Activated CD8-positive, alpha-beta memory T cell treated with anti-CD3 and anti-CD28 coated beads for 1 hour (primary cell): Measurements from ENCODE around the gene AKT1.
A peak's percentile ranks its signal among the peaks of the same experiment; 100 is the strongest.
"Not testable (repeated sequence)": the region's sequence is repeated elsewhere in the genome, so short reads cannot be mapped to it uniquely, and the experiment has no call there.

Source experiments
- DNase-seq, 2 donors: peaks; one replicate each; pipeline ENCODE4 v3.0.0-alpha.2; 2020; ENCODE audit warnings: low read depth in 1 of 2; ENCODE audit errors: extremely low read depth in 1 of 2

The AKT1 gene

DNA sequence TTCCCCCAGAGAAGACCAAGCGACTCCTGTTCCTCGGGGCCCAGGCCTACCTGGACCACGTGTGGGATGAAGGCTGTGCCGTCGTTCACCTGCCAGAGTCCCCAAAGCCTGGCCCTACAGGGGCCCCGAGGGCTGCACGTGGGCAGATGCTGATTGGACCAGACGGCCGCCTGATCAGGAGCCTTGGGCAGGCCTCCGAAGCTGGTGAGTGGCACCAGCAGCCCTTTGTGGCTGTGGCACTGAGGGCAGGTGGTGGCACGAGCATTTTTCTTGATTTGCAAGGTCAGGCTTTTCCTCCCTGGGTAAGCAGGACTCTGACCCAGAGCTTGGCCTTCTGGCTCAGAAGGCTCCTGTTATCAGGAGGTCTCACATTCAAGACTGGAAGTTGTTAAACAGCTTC, 39.9 kb downstream of the AKT1 start:
- DNase-seq: no peak

GRCh38 chr14:104754213-104754851, 41.2 kb downstream of the AKT1 start:
- DNase-seq: no peak

- no peak for DNase-seq
These were observed 41.9 kb downstream of the AKT1 start for GRCh38 chr14:104753528-104754212.

DNA sequence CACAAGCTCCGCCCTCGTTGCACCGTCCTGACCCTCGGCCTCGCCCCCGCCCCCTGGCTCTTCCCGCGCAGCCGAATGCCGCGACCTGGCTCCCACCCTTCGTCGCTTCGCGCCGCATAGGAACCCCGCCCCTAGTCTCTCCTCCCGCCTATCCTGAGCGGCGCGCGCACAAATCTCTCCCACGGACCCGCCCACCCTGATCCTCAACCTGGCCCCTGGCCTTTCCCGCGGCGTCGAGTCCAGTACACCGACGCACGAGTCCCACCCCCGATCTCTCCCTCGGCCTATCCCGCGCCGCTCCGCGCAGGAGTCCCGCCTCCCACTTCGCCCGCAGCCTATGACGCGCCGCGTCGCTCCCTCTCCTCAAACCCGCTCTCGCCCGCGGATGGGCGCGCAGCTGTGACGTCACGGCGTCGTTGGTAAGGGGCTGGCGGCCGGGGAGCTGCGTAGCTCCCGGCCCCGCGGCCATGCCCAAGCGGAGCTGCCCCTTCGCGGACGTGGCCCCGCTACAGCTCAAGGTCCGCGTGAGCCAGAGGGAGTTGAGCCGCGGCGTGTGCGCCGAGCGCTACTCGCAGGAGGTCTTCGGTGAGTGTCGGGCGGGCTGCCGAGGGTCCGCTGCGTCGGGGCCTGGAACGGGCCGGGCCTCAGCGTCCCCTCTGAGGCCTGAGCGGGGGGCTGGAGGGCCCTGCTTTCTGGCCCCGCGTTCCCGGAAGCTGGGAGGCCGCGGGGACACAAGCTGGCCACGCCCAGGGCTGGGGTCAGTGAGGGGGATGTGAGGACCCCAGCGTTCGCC, 42.6 kb downstream of the AKT1 start, which contains the start of gene SIVA1:
SIVA1 (plus strand) TSS at position 413 of the 793 bp plus-strand sequence; CDS start at position 468, 55 bp downstream.
- peak; percentile 99 for DNase-seq

DNA sequence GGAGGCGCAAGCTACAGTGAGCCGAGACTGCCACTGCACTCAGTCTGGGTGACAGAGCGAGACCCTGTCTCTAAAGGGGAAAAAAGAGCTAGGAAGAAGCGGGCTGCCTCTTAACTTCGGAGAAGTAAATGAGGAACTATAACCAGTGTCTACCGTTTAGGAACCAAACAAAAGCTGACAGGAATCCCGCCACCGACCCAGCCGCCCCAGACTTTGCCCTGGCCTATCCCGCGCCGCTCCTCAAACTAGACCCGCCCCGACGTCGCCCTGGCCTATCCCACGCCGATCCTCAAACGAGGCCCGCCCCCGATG, 43.2 kb downstream of the AKT1 start:
- no peak for DNase-seq

GRCh38 chr14:104751539-104752422, 43.8 kb downstream of the AKT1 start:
- no peak for DNase-seq

DNA sequence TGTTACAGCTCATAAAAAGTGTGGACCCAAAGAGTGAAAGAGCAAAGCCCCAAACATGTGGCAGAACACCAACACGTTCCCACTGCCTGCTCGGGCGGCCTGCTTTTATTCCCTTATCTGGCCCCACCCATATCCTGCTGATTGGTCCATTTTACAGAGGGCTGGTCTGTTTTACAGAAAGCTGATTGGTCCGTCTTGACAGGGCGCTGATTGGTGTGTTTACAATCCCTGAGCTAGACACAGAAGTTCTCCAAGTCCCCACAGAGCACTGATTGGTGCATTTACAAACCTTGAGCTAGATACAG, 44.8 kb downstream of the AKT1 start:
- DNase-seq: not testable (repeated sequence)

DNA sequence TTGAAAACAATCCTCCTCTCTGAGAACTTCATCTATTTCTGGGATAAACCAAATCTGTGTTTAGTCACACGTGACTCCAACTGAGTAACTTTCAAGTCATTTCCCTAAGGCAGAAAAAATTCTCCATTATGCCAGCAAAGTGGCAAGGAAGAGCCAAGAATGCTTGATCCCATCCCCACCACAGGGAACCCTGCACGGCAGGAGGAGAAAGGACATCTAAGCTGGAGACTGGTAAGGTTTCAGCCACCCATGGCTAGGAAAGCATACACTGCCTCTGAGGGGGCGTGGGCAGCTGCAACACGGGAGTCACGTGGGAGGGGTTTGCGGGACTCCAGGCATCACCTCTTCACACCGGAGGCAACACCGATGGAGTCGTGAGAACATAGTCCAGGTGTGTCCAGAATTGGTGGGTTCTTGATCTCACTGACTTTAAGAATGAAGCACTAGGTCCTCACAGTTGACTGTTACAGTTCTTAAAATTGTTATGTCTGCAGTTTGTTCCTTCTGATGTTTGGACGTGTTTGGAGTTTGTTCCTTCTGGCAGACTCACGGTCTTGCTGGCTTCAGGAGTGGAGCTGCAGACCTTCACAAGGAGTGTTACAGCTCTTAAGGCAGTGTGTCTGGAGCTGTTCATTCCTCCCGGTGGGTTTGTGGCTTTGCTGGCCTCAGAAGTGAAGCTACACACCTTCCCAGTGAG, 45.3 kb downstream of the AKT1 start:
- no peak for DNase-seq

DNA sequence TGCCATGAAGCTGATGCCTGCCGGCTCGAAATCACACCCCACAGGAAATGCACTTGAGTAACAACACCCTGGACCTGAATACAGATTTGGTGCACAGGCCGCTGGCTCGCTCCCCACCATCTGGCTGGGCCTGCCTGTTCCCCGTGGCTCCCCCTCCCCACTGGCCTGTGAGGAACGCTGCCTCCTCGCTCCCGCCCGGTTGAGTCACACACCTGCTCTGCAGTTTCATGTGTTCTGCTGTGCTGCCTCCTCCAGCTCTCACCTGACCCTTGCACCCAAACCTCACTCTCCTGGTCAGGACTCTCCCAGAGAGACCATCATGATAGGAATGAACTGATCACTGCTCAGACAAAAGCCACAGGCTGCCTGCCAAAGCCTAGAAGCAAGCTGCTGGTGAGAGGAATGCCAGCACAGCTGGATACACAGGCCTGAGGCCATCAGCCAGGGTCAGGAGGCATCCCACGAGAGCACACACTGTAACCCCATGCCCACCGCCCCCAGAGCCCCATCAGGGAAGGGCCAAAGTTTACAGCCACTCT, 46.4 kb downstream of the AKT1 start:
- no peak for DNase-seq

DNA sequence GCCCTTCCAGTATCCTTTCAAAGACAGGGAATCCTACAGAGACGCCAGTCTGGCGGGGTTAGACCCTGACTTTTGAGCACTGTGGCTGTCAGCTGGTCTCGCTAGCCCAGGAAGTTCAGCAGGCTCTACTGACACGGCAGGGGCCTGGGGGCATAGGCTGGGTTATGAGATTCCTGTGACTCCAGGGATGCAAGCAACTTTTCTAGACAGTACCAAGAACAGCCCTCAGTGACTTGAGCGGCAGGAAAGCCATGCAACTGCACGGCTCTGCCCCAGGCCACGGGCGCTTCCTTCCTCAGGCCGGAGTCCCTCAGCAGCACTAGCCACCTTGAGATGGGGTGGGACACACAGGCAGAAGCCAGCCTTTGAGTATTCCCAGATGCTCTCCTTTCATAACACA, 47.7 kb downstream of the AKT1 start:
- DNase-seq: no peak

DNA sequence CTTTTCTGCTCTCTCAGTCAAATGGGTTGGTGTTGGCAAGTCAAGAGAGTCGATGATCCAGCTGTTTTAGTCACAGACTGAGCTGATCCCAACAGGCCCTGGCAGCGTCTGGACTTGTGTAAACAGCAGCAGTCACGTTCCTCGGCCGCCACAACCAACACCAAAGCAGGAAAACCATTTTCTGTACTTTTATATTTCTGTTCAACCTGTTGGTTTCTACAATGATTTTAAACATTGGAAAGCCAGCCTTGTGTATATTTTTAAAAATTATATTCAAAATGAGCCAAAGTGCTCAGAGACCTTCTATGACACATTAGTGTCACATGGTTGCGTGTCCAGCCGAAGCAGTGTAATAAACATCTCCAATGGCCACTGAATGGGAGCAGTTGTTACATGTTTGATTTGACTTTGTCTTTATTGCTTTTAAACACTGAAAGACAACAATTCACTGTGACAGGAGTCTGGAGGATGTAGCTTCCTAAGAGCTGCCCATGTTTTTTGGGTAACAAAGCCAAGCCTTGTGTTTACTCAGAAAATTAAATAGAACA, 48.5 kb downstream of the AKT1 start:
- no peak for DNase-seq

- DNase-seq: no peak
These were observed 49.4 kb downstream of the AKT1 start for GRCh38 chr14:104746071-104746545.

GRCh38 chr14:104745431-104745830, 50.1 kb downstream of the AKT1 start:
- no peak for DNase-seq

- no peak for DNase-seq
These were observed 51.1 kb downstream of the AKT1 start for GRCh38 chr14:104744484-104744883.

DNA sequence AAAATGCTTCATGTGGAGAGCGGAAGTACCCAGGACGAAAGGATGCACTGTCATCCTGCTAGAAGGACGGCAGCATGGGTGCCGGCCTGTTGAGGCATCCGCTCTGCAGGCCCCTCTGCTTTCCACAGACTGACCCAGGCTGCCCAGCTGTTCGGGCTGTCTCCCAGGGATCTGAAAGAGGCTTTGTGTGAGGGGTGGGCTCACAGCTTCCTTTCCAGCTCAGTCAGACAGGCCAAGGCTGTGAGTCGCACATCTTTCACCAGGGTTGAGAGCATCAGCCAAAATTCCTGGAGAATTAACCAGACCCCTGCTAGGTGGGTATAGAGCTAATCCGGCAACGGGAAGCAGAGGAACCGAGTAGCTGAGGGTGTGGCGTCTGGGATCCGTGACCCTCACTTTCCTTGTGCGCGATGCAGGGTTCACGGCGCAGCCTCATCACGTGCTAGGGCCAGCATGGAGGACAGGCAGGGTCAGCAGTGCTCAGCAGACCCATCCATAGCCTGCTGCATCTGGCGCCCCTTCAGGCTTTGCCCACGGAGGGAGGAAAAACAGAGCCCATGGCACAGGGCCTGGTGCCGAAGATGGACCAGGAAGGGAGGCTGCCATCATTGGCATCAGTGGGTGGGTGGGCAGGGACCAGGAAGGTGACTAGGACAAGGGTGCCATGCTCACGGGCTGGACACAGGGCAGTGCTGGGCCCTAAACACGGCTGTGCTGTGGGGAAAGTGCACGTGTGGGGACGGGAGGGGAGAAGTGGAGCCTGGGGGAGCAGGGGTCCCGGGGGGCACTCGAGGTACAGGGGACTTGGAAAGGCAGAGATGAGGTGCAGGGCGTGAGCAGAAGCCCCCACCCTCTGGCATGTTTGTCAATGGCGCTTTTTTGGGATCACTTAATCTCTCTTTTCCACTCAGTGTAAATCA, 51.8 kb downstream of the AKT1 start:
- DNase-seq: no peak

GRCh38 chr14:104742586-104743455, 52.7 kb downstream of the AKT1 start:
- no peak for DNase-seq

- no peak for DNase-seq
These were observed 53.7 kb downstream of the AKT1 start for GRCh38 chr14:104741803-104742251.
